Immature natural killer cell (primary cell): ENCODE data around the gene CERS4. TPM values are rescaled to one million over a fixed set of nuclear protein-coding genes. Genes with fewer than 3 reads are reported as not detected.
A peak's percentile ranks its signal among the peaks of the same experiment; 100 is the strongest.
"Not testable (repeated sequence)": the region's sequence is repeated elsewhere in the genome, so short reads cannot be mapped to it uniquely, and the experiment has no call there.

Source experiments
- DNase-seq, 3 donors: peaks; one replicate each; pipeline ENCODE4 v3.0.0; 2022; ENCODE audit warnings: mixed read lengths in 1 of 3
- H3K27ac Mint-ChIP-seq, 6 donors: one replicate each; pipeline ENCODE4 v1.8.0; 2020; ENCODE audit warnings: mixed read lengths in 6 of 6, mild to moderate bottlenecking in 5 of 6, inconsistent platforms in 4 of 6, moderate library complexity in 3 of 6
- H3K27me3 Mint-ChIP-seq, 3 donors: one replicate each; pipeline ENCODE4 v1.8.0; 2020 to 2021; ENCODE audit warnings: low read depth in 3 of 3, mild to moderate bottlenecking in 3 of 3, mixed read lengths in 3 of 3, moderate library complexity in 3 of 3, inconsistent platforms in 1 of 3
- H3K36me3 Mint-ChIP-seq, 3 donors: one replicate each; pipeline ENCODE4 v1.8.0; 2020; ENCODE audit warnings: mixed read lengths in 3 of 3, inconsistent platforms in 2 of 3, mild to moderate bottlenecking in 2 of 3
- H3K4me1 Mint-ChIP-seq, 2 donors: one replicate each; pipeline ENCODE4 v1.8.0; 2020; ENCODE audit warnings: inconsistent platforms in 2 of 2, mild to moderate bottlenecking in 2 of 2, mixed read lengths in 2 of 2, moderate library complexity in 1 of 2
- H3K4me3 Mint-ChIP-seq, 5 donors: one replicate each; pipeline ENCODE4 v1.8.0; 2020; ENCODE audit warnings: mild to moderate bottlenecking in 5 of 5, mixed read lengths in 5 of 5, inconsistent platforms in 3 of 5, moderate library complexity in 3 of 5
- H3K9me3 Mint-ChIP-seq, 6 donors: one replicate each; pipeline ENCODE4 v1.8.0; 2020; ENCODE audit warnings: mild to moderate bottlenecking in 6 of 6, mixed read lengths in 6 of 6, inconsistent platforms in 4 of 6, moderate library complexity in 3 of 6
- polyA plus RNA-seq, 3 donors: library from polyadenylated mRNA; unstranded; fragments of 300-500 nt; fragmentation: Illumina TruSeq; gene quantifications; one replicate each; pipeline ENCODE4 v1.2.3, GENCODE V29; 2021

Gene CERS4
- polyA plus RNA-seq, 3 donors from 2014 or later = 38.0 to 61.1 (median 48.1) TPM

- not testable (repeated sequence) for H3K4me1 Mint-ChIP-seq, H3K27ac Mint-ChIP-seq, H3K36me3 Mint-ChIP-seq, H3K27me3 Mint-ChIP-seq, H3K9me3 Mint-ChIP-seq, DNase-seq, H3K4me3 Mint-ChIP-seq
Measured at GRCh38 chr19:8276508-8276907, 67.3 kb downstream of the CERS4 start.

- not testable (repeated sequence) for DNase-seq, H3K9me3 Mint-ChIP-seq, H3K36me3 Mint-ChIP-seq, H3K27me3 Mint-ChIP-seq, H3K27ac Mint-ChIP-seq, H3K4me1 Mint-ChIP-seq, H3K4me3 Mint-ChIP-seq
Measured at GRCh38 chr19:8291337-8291736, 82.2 kb downstream of the CERS4 start.

- H3K36me3 Mint-ChIP-seq = no peaks in the 10 kb centered on the region
- H3K9me3 Mint-ChIP-seq = no peaks in the 10 kb centered on the region
- no peak overlapping the region for H3K4me3 Mint-ChIP-seq
- no peak for DNase-seq
- H3K27me3 Mint-ChIP-seq = peaks cover 0 to 5% (median 4%) of the 10 kb centered on the region in 3 donors
- H3K4me1 Mint-ChIP-seq = peaks cover 17 to 20% of the 10 kb centered on the region in 2 donors
- H3K27ac Mint-ChIP-seq = peak overlapping the region in 1 of 6 donors; percentile 12
Measured at GRCh38 chr19:8302357-8302691, 93.2 kb downstream of the CERS4 start.

- Mint-ChIP-seq H3K27me3 (peaks cover 0 to 7% (median 4%) of the 10 kb centered on the region in 3 donors), H3K36me3 (no peaks in the 10 kb centered on the region), H3K4me3 (no peak overlapping the region), H3K27ac (peak overlapping the region in 1 of 6 donors; percentile 12), H3K9me3 (no peaks in the 10 kb centered on the region), H3K4me1 (peaks cover 21 to 25% of the 10 kb centered on the region in 2 donors)
- no peak for DNase-seq
Measured at GRCh38 chr19:8302734-8303133, 93.6 kb downstream of the CERS4 start.

- Mint-ChIP-seq H3K27ac (peak overlapping the region in 2 of 6 donors; percentile 58 to 60), H3K9me3 (no peaks in the 10 kb centered on the region), H3K4me3 (peak overlapping the region in 2 of 5 donors; percentile 7 to 36), H3K27me3 (peaks cover 0 to 8% (median 4%) of the 10 kb centered on the region in 3 donors), H3K4me1 (peaks cover 39 to 40% of the 10 kb centered on the region in 2 donors), H3K36me3 (peaks cover 0 to 3% (median 0%) of the 10 kb centered on the region in 3 donors)
- no peak for DNase-seq
Measured at GRCh38 chr19:8304841-8305621, 95.9 kb downstream of the CERS4 start.

- peaks cover 39 to 40% of the 10 kb centered on the region in 2 donors for H3K4me1 Mint-ChIP-seq
- peak overlapping the region; percentile 46 to 95 (median 72) for H3K27ac Mint-ChIP-seq
- no peak for DNase-seq
- peak overlapping the region; percentile 88 to 96 (median 93) for H3K4me3 Mint-ChIP-seq
- peaks cover 0 to 8% (median 4%) of the 10 kb centered on the region in 3 donors for H3K27me3 Mint-ChIP-seq
- H3K9me3 Mint-ChIP-seq = no peaks in the 10 kb centered on the region
- peaks cover 0 to 6% (median 0%) of the 10 kb centered on the region in 3 donors for H3K36me3 Mint-ChIP-seq
Measured at GRCh38 chr19:8305798-8306197, 96.6 kb downstream of the CERS4 start.

GRCh38 chr19:8306235-8307054, 97.3 kb downstream of the CERS4 start:
- Mint-ChIP-seq H3K4me3 (peak overlapping the region; percentile 88 to 96 (median 93)), H3K36me3 (peaks cover 0 to 6% (median 0%) of the 10 kb centered on the region in 3 donors)

GRCh38 chr19:8307400-8307964, 98.3 kb downstream of the CERS4 start:
- peak overlapping the region; percentile 88 to 96 (median 93) for H3K4me3 Mint-ChIP-seq
- no peaks in the 10 kb centered on the region for H3K9me3 Mint-ChIP-seq
- H3K27me3 Mint-ChIP-seq = peaks cover 0 to 8% (median 4%) of the 10 kb centered on the region in 3 donors
- DNase-seq = no peak
- H3K4me1 Mint-ChIP-seq = peaks cover 39 to 40% of the 10 kb centered on the region in 2 donors
- H3K36me3 Mint-ChIP-seq = peaks cover 0 to 6% (median 0%) of the 10 kb centered on the region in 3 donors
- H3K27ac Mint-ChIP-seq = peak overlapping the region; percentile 58 to 95 (median 82)

More at GRCh38 chr19:8306235-8307054, 97.3 kb downstream of the CERS4 start:
- Mint-ChIP-seq H3K27ac (peak overlapping the region; percentile 58 to 95 (median 72)), H3K9me3 (no peaks in the 10 kb centered on the region), H3K27me3 (peaks cover 0 to 8% (median 4%) of the 10 kb centered on the region in 3 donors), H3K4me1 (peaks cover 39 to 40% of the 10 kb centered on the region in 2 donors)
- no peak for DNase-seq

- Mint-ChIP-seq H3K27me3 (peaks cover 0 to 8% (median 4%) of the 10 kb centered on the region in 3 donors), H3K9me3 (no peaks in the 10 kb centered on the region), H3K4me1 (peaks cover 39 to 40% of the 10 kb centered on the region in 2 donors), H3K4me3 (peak within 1 kb of the TSS; percentile 88 to 96 (median 93)), H3K27ac (peak within 1 kb of the TSS; percentile 58 to 95 (median 85)), H3K36me3 (peaks cover 0 to 6% (median 0%) of the 10 kb centered on the region in 3 donors)
- peak; percentile 86 to 89 (median 88) for DNase-seq
Measured at GRCh38 chr19:8307965-8308866, 99.0 kb downstream of the CERS4 start, which contains the start of gene CD320. CD320 (minus strand) TSS chr19:8308358; CDS start chr19:8308290, 68 bp downstream.

- peaks cover 39 to 40% of the 10 kb centered on the region in 2 donors for H3K4me1 Mint-ChIP-seq
- H3K27ac Mint-ChIP-seq = peak overlapping the region; percentile 58 to 87 (median 82)
- peaks cover 0 to 8% (median 4%) of the 10 kb centered on the region in 3 donors for H3K27me3 Mint-ChIP-seq
- peaks cover 0 to 6% (median 0%) of the 10 kb centered on the region in 3 donors for H3K36me3 Mint-ChIP-seq
- peak overlapping the region; percentile 88 to 96 (median 93) for H3K4me3 Mint-ChIP-seq
- no peaks in the 10 kb centered on the region for H3K9me3 Mint-ChIP-seq
- DNase-seq = no peak
Measured at GRCh38 chr19:8308891-8309291, 99.7 kb downstream of the CERS4 start.

GRCh38 chr19:8310342-8311055, 101.3 kb downstream of the CERS4 start:
- Mint-ChIP-seq H3K4me3 (no peak overlapping the region), H3K4me1 (peaks cover 38 to 39% of the 10 kb centered on the region in 2 donors), H3K36me3 (peaks cover 0 to 10% (median 0%) of the 10 kb centered on the region in 3 donors), H3K27me3 (peaks cover 0 to 8% (median 6%) of the 10 kb centered on the region in 3 donors), H3K9me3 (no peaks in the 10 kb centered on the region), H3K27ac (no peak overlapping the region)
- no peak for DNase-seq
